Mesendoderm (in vitro differentiated cells): Measurements from ENCODE around the gene ZFAND2A.
"Not testable (repeated sequence)": the region's sequence is repeated elsewhere in the genome, so short reads cannot be mapped to it uniquely, and the experiment has no call there.

Source experiments
- DNase-seq: peaks from one replicate; pipeline ENCODE4 v3.0.0; 2013
- H2AK5ac ChIP-seq: 2 replicates; pipeline ENCODE4 v1.6.1; 2013; ENCODE audit warnings: low read length, inconsistent platforms
- H2BK120ac ChIP-seq: 2 replicates; pipeline ENCODE4 v1.6.1; 2013; ENCODE audit warnings: low read depth, mild to moderate bottlenecking, low read length, moderate library complexity, mixed read lengths
- H2BK15ac ChIP-seq: replicated peaks from 2 replicates; pipeline ENCODE4 v1.6.1; 2013; ENCODE audit warnings: low read depth, mild to moderate bottlenecking, moderate library complexity
- H2BK5ac ChIP-seq: 2 replicates; pipeline ENCODE4 v1.6.1; 2013; ENCODE audit warnings: low read length, inconsistent platforms
- H3K18ac ChIP-seq: 2 replicates; pipeline ENCODE4 v1.6.1; 2013; ENCODE audit warnings: mild to moderate bottlenecking, low read length, mixed read lengths
- H3K23ac ChIP-seq: one replicate; pipeline ENCODE4 v1.6.1; 2013; ENCODE audit warnings: low read length
- H3K27ac ChIP-seq: 2 replicates; pipeline ENCODE4 v1.5.1; 2013; ENCODE audit warnings: low read depth, mild to moderate bottlenecking, inconsistent platforms, low read length, moderate library complexity
- H3K27me3 ChIP-seq: 2 replicates; pipeline ENCODE4 v1.6.1; 2013; ENCODE audit warnings: low read length, control low read depth, mild to moderate bottlenecking, inconsistent platforms; ENCODE audit not compliant: insufficient read depth, poor library complexity
- H3K36me3 ChIP-seq: 2 replicates; pipeline ENCODE4 v1.6.1; 2013; ENCODE audit warnings: low read length, inconsistent platforms; ENCODE audit not compliant: control insufficient read depth, insufficient read depth
- H3K4ac ChIP-seq: one replicate; pipeline ENCODE4 v1.6.1; 2013; ENCODE audit warnings: low read depth, mild to moderate bottlenecking, low read length, moderate library complexity
- H3K4me1 ChIP-seq: 2 replicates; pipeline ENCODE4 v1.6.1; 2013; ENCODE audit warnings: low read depth, low read length, inconsistent platforms; ENCODE audit not compliant: control insufficient read depth
- H3K4me2 ChIP-seq: 2 replicates; pipeline ENCODE4 v1.6.1; 2013; ENCODE audit warnings: low read length
- H3K4me3 ChIP-seq: 2 replicates; pipeline ENCODE4 v1.5.1; 2013; ENCODE audit warnings: mild to moderate bottlenecking, low read length
- H3K56ac ChIP-seq: one replicate; pipeline ENCODE4 v1.6.1; 2013; ENCODE audit warnings: low read length
- H3K79me1 ChIP-seq: 2 replicates; pipeline ENCODE4 v1.6.1; 2013; ENCODE audit warnings: low read length, inconsistent platforms
- H3K79me2 ChIP-seq: 2 replicates; pipeline ENCODE4 v1.6.1; 2013; ENCODE audit warnings: mild to moderate bottlenecking, low read length; ENCODE audit not compliant: control insufficient read depth, insufficient read depth
- H3K9ac ChIP-seq: 2 replicates; pipeline ENCODE4 v1.6.1; 2013; ENCODE audit warnings: low read length, inconsistent platforms
- H4K5ac ChIP-seq: one replicate; pipeline ENCODE4 v1.6.1; 2013; ENCODE audit warnings: low read length
- H4K8ac ChIP-seq: one replicate; pipeline ENCODE4 v1.6.1; 2013; ENCODE audit warnings: low read depth, mild to moderate bottlenecking, control low read depth, low read length, moderate library complexity
- WGBS: extraction: QIAGEN DNeasy Blood & Tissue Kit; methylation state at CpG from one replicate; pipeline ENCODE4 v1.1.7; 2013; ENCODE audit warnings: low lambda C conversion rate, missing lambda C conversion rate; ENCODE audit not compliant: insufficient coverage; ENCODE audit errors: extremely low coverage; 5-methylcytosine and 5-hydroxymethylcytosine counted together

The ZFAND2A gene

DNA sequence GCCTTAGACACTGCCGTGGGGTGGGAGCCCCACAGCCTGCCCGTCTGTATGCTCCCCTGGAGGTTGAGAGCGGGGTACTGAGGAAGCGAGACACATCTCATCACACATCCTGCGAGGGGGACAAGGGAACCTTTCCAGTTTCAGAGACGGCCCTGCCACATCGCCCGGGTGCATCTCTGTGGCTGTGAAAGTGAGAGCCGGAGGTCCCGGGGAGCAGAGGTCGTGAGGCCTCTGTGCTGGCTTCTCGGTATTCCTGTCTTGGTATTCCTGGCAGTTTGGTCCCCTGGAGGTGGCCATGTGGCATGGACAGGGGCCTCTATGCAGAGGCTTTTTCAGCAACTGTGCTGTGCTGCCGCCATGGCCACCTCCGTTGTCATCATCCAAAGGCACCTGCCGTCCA, 41.9 kb upstream of the ZFAND2A start:
- no CpG with 5 or more reads among the region's 15 CpGs for WGBS
- no peak overlapping the region for H4K5ac ChIP-seq
- no peak overlapping the region for H3K4ac ChIP-seq
- no peak overlapping the region for H3K18ac ChIP-seq
- no peak for DNase-seq
- no peaks in the 10 kb centered on the region for H3K79me1 ChIP-seq
- H3K56ac ChIP-seq, result no peak overlapping the region
- H3K4me2 ChIP-seq, result no peak overlapping the region
- no peaks in the 10 kb centered on the region for H3K79me2 ChIP-seq
- no peak overlapping the region for H3K9ac ChIP-seq
- H2BK15ac ChIP-seq, result no peak overlapping the region
- no peak overlapping the region for H3K27ac ChIP-seq
- H3K23ac ChIP-seq, result no peak overlapping the region
- H2AK5ac ChIP-seq, result no peak overlapping the region
- no peak overlapping the region for H3K4me3 ChIP-seq
- no peaks in the 10 kb centered on the region for H3K36me3 ChIP-seq
- no peak overlapping the region for H4K8ac ChIP-seq
- H2BK120ac ChIP-seq, result no peak overlapping the region
- H3K27me3 ChIP-seq, result no peaks in the 10 kb centered on the region
- H2BK5ac ChIP-seq, result no peak overlapping the region
- H3K4me1 ChIP-seq, result no peaks in the 10 kb centered on the region

DNA sequence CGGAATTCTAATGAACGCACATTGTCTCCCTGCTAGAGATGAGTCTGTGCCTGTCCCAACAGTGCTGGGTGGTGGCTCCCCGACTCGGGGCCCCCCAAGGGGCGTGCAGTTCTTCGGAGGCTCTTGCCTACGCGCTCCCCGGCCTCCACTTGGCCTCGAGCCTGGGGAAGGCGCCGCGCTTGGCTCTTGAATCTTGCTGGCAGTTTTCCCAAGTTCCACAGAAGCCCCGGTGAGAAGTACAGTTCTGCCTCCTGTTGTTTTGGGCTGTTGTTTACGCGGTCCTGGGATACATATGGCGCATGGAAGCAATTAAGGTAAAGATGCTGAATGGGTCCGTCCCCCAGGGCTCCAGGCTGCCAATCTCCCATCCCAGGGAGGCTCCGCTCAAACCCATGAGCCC, 40.0 kb upstream of the ZFAND2A start:
- H2BK120ac ChIP-seq, result no peak overlapping the region
- H2AK5ac ChIP-seq, result no peak overlapping the region
- no peak overlapping the region for H4K8ac ChIP-seq
- no peak overlapping the region for H3K27ac ChIP-seq
- H2BK15ac ChIP-seq, result no peak overlapping the region
- no peak overlapping the region for H3K56ac ChIP-seq
- H3K79me2 ChIP-seq, result no peaks in the 10 kb centered on the region
- no peak for DNase-seq
- no peak overlapping the region for H3K18ac ChIP-seq
- no peaks in the 10 kb centered on the region for H3K79me1 ChIP-seq
- no peaks in the 10 kb centered on the region for H3K4me1 ChIP-seq
- no peak overlapping the region for H3K4me2 ChIP-seq
- H3K4me3 ChIP-seq, result no peak overlapping the region
- no peaks in the 10 kb centered on the region for H3K36me3 ChIP-seq
- H3K27me3 ChIP-seq, result no peaks in the 10 kb centered on the region
- no CpG with 5 or more reads among the region's 19 CpGs for WGBS
- no peak overlapping the region for H4K5ac ChIP-seq
- H3K23ac ChIP-seq, result no peak overlapping the region
- H3K9ac ChIP-seq, result no peak overlapping the region
- H3K4ac ChIP-seq, result no peak overlapping the region
- H2BK5ac ChIP-seq, result no peak overlapping the region

- no peak for DNase-seq
- H2BK120ac ChIP-seq, result no peak overlapping the region
- no peak overlapping the region for H2AK5ac ChIP-seq
- H3K27ac ChIP-seq, result no peak overlapping the region
- H3K27me3 ChIP-seq, result no peaks in the 10 kb centered on the region
- H3K36me3 ChIP-seq, result no peaks in the 10 kb centered on the region
- H4K8ac ChIP-seq, result no peak overlapping the region
- H3K79me1 ChIP-seq, result no peaks in the 10 kb centered on the region
- no peak overlapping the region for H2BK15ac ChIP-seq
- no peak overlapping the region for H3K23ac ChIP-seq
- no peak overlapping the region for H2BK5ac ChIP-seq
- H3K4me2 ChIP-seq, result no peak overlapping the region
- no peak overlapping the region for H3K9ac ChIP-seq
- WGBS, result no CpG with 5 or more reads among the region's 15 CpGs
- H3K4ac ChIP-seq, result no peak overlapping the region
- H3K4me1 ChIP-seq, result no peaks in the 10 kb centered on the region
- H3K79me2 ChIP-seq, result no peaks in the 10 kb centered on the region
- no peak overlapping the region for H3K56ac ChIP-seq
- no peak overlapping the region for H3K18ac ChIP-seq
- H3K4me3 ChIP-seq, result no peak overlapping the region
- no peak overlapping the region for H4K5ac ChIP-seq
Observed at GRCh38 chr7:1197997-1198625, 38.1 kb upstream of the ZFAND2A start.

DNA sequence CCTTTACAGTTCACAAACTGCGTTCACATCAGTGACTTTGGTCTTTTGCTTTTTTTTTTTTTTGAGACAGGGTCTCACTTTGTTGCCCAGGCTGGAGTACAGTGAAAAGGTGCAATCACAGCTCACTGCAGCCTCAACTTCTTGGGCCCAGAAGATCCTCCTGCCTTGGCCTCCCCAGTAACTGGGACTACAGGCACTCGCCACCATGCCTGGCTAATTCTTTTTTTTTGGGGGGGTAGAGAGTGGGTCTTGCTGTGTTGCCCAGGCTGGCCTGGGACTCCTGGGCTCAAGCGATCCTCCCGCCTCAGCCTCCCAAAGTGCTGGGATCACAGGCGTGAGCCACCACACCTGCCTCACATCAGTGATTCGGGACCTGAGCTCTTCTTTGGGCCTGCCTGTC, 37.0 kb upstream of the ZFAND2A start:
- Histone ChIP-seq H2AK5ac (no peak overlapping the region), H3K27ac (no peak overlapping the region), H3K23ac (no peak overlapping the region), H3K36me3 (no peaks in the 10 kb centered on the region), H3K18ac (no peak overlapping the region), H3K56ac (no peak overlapping the region), H3K4ac (no peak overlapping the region), H2BK15ac (no peak overlapping the region), H3K27me3 (no peaks in the 10 kb centered on the region), H4K8ac (no peak overlapping the region), H3K79me2 (no peaks in the 10 kb centered on the region), H3K4me1 (no peaks in the 10 kb centered on the region), H3K9ac (no peak overlapping the region), H2BK120ac (no peak overlapping the region), H3K4me3 (no peak overlapping the region), H3K79me1 (no peaks in the 10 kb centered on the region), H3K4me2 (no peak overlapping the region), H2BK5ac (no peak overlapping the region), H4K5ac (no peak overlapping the region)
- no CpG with 5 or more reads among the region's 6 CpGs for WGBS
- DNase-seq, result no peak

DNA sequence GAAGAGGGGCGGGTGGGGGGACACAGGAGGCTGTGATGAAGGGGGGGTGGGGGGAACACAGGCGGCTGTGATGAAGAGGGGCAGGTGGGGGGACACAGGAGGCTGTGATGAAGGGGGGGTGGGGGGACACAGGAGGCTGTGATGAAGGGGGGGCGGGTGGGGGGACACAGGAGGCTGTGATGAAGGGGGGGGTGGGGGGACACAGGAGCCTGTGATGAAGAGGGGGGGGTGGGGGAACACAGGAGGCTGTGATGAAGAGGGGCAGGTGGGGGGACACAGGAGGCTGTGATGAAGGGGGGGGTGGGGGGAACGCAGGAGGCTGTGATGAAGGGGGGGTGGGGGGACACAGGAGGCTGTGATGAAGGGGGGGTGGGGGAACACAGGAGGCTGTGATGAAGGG, 36.4 kb upstream of the ZFAND2A start:
- H2AK5ac ChIP-seq, H3K27me3 ChIP-seq, H2BK5ac ChIP-seq, H3K4me1 ChIP-seq, H2BK120ac ChIP-seq, H3K9ac ChIP-seq, H3K4me2 ChIP-seq, H3K23ac ChIP-seq, H3K27ac ChIP-seq, H3K4ac ChIP-seq, H3K36me3 ChIP-seq, H4K8ac ChIP-seq, DNase-seq, H3K56ac ChIP-seq, H4K5ac ChIP-seq, H3K4me3 ChIP-seq, H3K79me2 ChIP-seq, H2BK15ac ChIP-seq, H3K18ac ChIP-seq, H3K79me1 ChIP-seq: not testable (repeated sequence)
- WGBS, result no CpG with 5 or more reads among the region's 4 CpGs
